Smooth muscle cell (in vitro differentiated cells): Measurements from ENCODE around the gene TNFSF10. TPM values are rescaled to one million over a fixed set of nuclear protein-coding genes. Genes with fewer than 3 reads are reported as not detected.

Source experiments
- DNase-seq: peaks from one replicate; lab custom pipeline; 2025; ENCODE audit not compliant: unreplicated experiment; lab: John Stamatoyannopoulos, UW
- H2AFZ ChIP-seq: fragments of 200-600 bp; sonication (generic); 2 replicates; pipeline ENCODE4 v1.6.0; 2016; ENCODE audit warnings: antibody characterized with exemption, low read depth, mild to moderate bottlenecking
- H3F3A ChIP-seq: fragments of 200-600 bp; sonication (generic); 2 replicates; pipeline ENCODE4 v1.6.0; 2017; ENCODE audit warnings: antibody characterized with exemption, low read depth
- H3K27ac ChIP-seq: fragments of 200-600 bp; sonication (generic); 2 replicates; pipeline ENCODE4 v1.5.1; 2016; ENCODE audit warnings: low read depth, mild to moderate bottlenecking
- H3K27me3 ChIP-seq: fragments of 200-600 bp; sonication (generic); 2 replicates; pipeline ENCODE4 v1.6.1; 2016; ENCODE audit warnings: low read depth, mild to moderate bottlenecking
- H3K36me3 ChIP-seq: fragments of 200-600 bp; sonication (generic); 2 replicates; pipeline ENCODE4 v1.5.1; 2016; ENCODE audit warnings: low read depth
- H3K4me1 ChIP-seq: fragments of 200-600 bp; sonication (generic); 2 replicates; pipeline ENCODE4 v1.5.1; 2016; ENCODE audit warnings: low read depth
- H3K4me2 ChIP-seq: fragments of 200-600 bp; sonication (generic); 2 replicates; pipeline ENCODE4 v1.6.0; 2016; ENCODE audit warnings: mild to moderate bottlenecking
- H3K4me3 ChIP-seq: fragments of 200-600 bp; sonication (generic); 2 replicates; pipeline ENCODE4 v1.5.1; 2016; ENCODE audit warnings: mild to moderate bottlenecking
- H3K79me2 ChIP-seq: fragments of 200-600 bp; sonication (generic); 2 replicates; pipeline ENCODE4 v1.6.0; 2016; ENCODE audit warnings: low read depth, mild to moderate bottlenecking
- H3K9ac ChIP-seq: fragments of 200-600 bp; sonication (generic); 2 replicates; pipeline ENCODE4 v1.6.0; 2016; ENCODE audit warnings: low read depth
- H3K9me3 ChIP-seq: fragments of 200-600 bp; sonication (generic); replicated peaks from 2 replicates; pipeline ENCODE4 v1.5.1; 2016; ENCODE audit warnings: low read depth
- H4K20me1 ChIP-seq: fragments of 200-600 bp; sonication (generic); 2 replicates; pipeline ENCODE4 v1.6.0; 2016; ENCODE audit warnings: low read depth
- WGBS: methylation state at CpG from one replicate; pipeline ENCODE4 v1.1.7; 2016; ENCODE audit warnings: low lambda C conversion rate; 5-methylcytosine and 5-hydroxymethylcytosine counted together
- polyA plus RNA-seq: library from polyadenylated mRNA; unstranded; fragments of >200 nt; fragmentation: Nextera tagmentation; extraction: Ambion mirVana; gene quantifications from 2 replicates; pipeline ENCODE4 v1.2.1, GENCODE V29; 2016
- total RNA-seq: library from RNA; depleted of rRNA; stranded (reverse); fragments of >200 nt; gene quantifications from 2 replicates; pipeline ENCODE4 v1.2.3, GENCODE V29; 2014
- TF ChIP-seq, protein P1 (sequence below): fragments of 200-600 bp; sonication (generic); IDR thresholded peaks from 2 replicates; pipeline ENCODE4 v1.5.1; 2017; ENCODE audit warnings: borderline replicate concordance, mild to moderate bottlenecking, antibody characterized with exemption; ENCODE audit not compliant: insufficient read depth, poor library complexity, severe bottlenecking

TNFSF10 gene
- total and polyA plus RNA-seq, 2 experiments from 2014 or later: 22.4 to 37.1 TPM

DNA sequence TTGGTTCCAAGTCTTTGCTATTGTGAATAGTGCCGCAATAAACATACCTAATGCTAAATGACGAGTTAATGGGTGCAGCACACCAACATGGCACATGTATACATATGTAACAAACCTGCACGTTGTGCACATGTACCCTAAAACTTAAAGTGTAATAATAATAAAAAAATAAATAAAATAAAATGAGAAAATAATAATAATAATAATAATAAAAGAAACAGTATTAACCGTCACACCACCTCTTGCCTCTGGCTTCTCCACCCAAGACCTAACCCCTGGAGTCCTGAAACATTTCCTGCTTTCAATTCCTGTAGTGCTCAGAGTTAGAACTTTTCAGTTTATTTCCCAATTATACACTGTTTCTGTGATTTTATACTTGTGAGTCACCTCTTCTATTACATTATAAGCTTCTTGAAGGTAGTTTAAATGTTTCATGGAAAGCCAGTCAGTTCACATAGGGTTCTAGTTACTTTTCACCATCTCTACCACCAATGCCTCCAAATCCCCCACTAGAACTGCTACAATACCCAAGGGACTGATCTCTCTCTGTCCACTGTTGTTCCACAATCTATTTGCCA, 56.6 kb downstream of the TNFSF10 start:
- WGBS: 94% methylated on average over 4 of the region's 4 CpGs
- Histone ChIP-seq H3F3A (no peaks in the 10 kb centered on the region), H3K27ac (no peak overlapping the region), H3K79me2 (no peaks in the 10 kb centered on the region), H3K4me1 (no peaks in the 10 kb centered on the region), H3K27me3 (no peaks in the 10 kb centered on the region), H2AFZ (no peak overlapping the region), H3K9ac (no peak overlapping the region), H3K4me2 (no peak overlapping the region), H3K36me3 (no peaks in the 10 kb centered on the region), H3K9me3 (no peaks in the 10 kb centered on the region), H4K20me1 (no peaks in the 10 kb centered on the region), H3K4me3 (no peak overlapping the region)
- TF ChIP-seq, protein P1, sequence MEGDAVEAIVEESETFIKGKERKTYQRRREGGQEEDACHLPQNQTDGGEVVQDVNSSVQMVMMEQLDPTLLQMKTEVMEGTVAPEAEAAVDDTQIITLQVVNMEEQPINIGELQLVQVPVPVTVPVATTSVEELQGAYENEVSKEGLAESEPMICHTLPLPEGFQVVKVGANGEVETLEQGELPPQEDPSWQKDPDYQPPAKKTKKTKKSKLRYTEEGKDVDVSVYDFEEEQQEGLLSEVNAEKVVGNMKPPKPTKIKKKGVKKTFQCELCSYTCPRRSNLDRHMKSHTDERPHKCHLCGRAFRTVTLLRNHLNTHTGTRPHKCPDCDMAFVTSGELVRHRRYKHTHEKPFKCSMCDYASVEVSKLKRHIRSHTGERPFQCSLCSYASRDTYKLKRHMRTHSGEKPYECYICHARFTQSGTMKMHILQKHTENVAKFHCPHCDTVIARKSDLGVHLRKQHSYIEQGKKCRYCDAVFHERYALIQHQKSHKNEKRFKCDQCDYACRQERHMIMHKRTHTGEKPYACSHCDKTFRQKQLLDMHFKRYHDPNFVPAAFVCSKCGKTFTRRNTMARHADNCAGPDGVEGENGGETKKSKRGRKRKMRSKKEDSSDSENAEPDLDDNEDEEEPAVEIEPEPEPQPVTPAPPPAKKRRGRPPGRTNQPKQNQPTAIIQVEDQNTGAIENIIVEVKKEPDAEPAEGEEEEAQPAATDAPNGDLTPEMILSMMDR: no peak
- no peak for DNase-seq

DNA sequence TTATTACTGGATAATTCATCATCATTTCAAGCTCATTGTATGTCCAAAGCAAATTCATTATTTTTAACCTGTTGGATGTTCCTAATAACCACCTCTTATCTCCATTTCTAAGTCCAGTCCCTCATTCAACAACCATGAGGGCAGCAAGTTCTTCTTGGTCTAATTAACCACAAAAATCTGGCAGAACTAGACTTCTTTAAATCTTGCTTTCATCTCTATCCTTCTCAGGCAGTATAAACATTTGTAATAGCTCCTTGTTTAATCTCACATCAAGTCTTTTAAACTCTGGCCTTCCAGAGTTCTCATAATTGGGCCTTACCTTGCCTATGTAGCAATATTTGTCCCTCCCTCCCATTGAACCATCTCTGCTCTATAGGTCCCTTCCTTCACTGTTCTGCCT, 57.9 kb downstream of the TNFSF10 start:
- no peaks in the 10 kb centered on the region for H3F3A ChIP-seq
- H3K27me3 ChIP-seq: no peaks in the 10 kb centered on the region
- no peaks in the 10 kb centered on the region for H3K9me3 ChIP-seq
- H3K9ac ChIP-seq: no peak overlapping the region
- H3K79me2 ChIP-seq: no peaks in the 10 kb centered on the region
- no peak overlapping the region for H3K4me3 ChIP-seq
- no peak overlapping the region for H3K27ac ChIP-seq
- no peak for DNase-seq
- peak overlapping the region; percentile 25 for H3K4me2 ChIP-seq
- TF ChIP-seq, protein P1: no peak
- H3K36me3 ChIP-seq: no peaks in the 10 kb centered on the region
- no peaks in the 10 kb centered on the region for H4K20me1 ChIP-seq
- H2AFZ ChIP-seq: no peak overlapping the region
- no peaks in the 10 kb centered on the region for H3K4me1 ChIP-seq

DNA sequence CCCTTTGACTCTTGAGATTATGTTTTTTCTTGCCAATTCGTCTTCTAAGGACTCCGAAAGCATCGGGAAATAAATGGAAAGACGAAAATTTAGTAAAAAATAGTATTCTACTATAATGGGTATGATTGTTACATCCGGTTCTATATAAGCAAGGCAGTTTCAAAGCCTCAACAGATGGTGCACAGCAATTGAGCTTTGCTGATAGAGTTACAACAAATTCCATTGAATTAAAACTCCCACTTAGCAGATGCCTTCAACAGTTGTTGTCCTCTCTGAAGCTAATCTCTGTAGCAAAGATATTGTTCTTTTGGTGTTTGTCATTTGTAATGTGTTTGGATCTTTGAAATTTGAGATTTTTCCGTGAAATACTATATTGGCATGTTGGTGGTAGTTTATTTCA, 58.9 kb downstream of the TNFSF10 start:
- H3K36me3 ChIP-seq: no peaks in the 10 kb centered on the region
- H3K27ac ChIP-seq: no peak overlapping the region
- no peak overlapping the region for H2AFZ ChIP-seq
- no peaks in the 10 kb centered on the region for H4K20me1 ChIP-seq
- no peak overlapping the region for H3K9ac ChIP-seq
- no peaks in the 10 kb centered on the region for H3F3A ChIP-seq
- peak overlapping the region; percentile 39 for H3K4me2 ChIP-seq
- 89% methylated on average over 6 of the region's 6 CpGs for WGBS
- H3K79me2 ChIP-seq: no peaks in the 10 kb centered on the region
- no peaks in the 10 kb centered on the region for H3K4me1 ChIP-seq
- H3K9me3 ChIP-seq: no peaks in the 10 kb centered on the region
- TF ChIP-seq, protein P1: no peak
- H3K4me3 ChIP-seq: no peak overlapping the region
- DNase-seq: no peak
- no peaks in the 10 kb centered on the region for H3K27me3 ChIP-seq

DNA sequence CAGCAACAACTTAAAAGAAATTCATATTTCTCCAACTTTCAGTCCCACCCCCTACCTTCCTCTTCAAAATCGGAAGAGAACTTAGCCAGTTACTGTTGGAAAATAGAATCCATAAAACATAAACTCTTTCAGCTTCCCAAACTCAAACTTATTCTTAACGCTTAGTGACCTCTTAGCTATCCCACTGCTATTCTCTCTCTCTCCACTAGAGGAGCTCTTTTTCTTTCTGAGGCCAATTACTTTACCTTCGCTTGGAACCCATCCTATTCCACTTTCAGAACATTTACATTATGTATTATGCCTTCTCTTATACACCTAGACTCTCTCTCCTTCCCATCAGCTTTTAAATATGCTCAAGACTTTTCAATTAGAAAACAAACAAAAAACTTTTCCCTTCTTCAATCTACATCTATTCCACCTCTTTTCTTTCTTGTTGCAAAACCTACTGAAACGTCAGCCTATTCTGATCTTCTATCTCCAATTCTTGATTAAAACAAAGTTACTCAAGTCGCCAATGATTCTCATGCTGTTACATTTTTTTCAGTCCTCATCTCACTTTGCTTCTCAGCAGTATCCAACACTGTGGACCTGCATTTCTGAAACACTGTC, 61.6 kb downstream of the TNFSF10 start:
- H3K9ac ChIP-seq: no peak overlapping the region
- no peak for DNase-seq
- no peak overlapping the region for H3K27ac ChIP-seq
- TF ChIP-seq, protein P1: peak; percentile 78
- H3K4me1 ChIP-seq: no peaks in the 10 kb centered on the region
- H4K20me1 ChIP-seq: no peaks in the 10 kb centered on the region
- WGBS: 46% methylated on average over 5 of the region's 5 CpGs
- H2AFZ ChIP-seq: no peak overlapping the region
- peaks cover 2% of the 10 kb centered on the region for H3K27me3 ChIP-seq
- no peaks in the 10 kb centered on the region for H3K79me2 ChIP-seq
- H3K4me2 ChIP-seq: no peak overlapping the region
- no peaks in the 10 kb centered on the region for H3F3A ChIP-seq
- H3K4me3 ChIP-seq: no peak overlapping the region
- no peaks in the 10 kb centered on the region for H3K36me3 ChIP-seq
- H3K9me3 ChIP-seq: no peaks in the 10 kb centered on the region
